ENCODE data around the gene CDH4. TPM values are rescaled to one million over a fixed set of nuclear protein-coding genes. Genes with fewer than 3 reads are reported as not detected.

The CDH4 gene
- total RNA-seq, 1 experiment from 2014 or later = not detected

- ATAC-seq = no peak
Observed at GRCh38 chr20:61451009-61451408, 198.9 kb downstream of the CDH4 start.

DNA sequence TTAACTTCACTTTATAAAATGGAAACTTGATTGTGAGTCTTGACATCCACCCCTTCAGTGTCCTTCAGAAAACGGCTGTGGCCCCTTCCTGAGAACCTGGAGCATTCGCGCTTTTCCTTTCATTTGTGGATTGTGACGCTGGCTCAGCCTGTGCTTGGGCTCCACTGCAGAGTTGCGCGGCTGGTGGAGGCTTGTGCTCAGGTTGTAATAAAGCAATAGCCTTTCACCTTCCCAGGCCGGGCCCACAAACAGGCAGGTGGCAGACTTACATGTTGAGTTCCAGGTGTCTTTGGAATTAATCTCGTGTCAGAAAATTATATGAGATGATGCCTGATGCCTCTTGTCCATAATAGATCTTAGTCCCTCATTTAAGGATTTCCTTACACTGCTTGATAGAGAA is 199.9 kb downstream of the CDH4 start:
- H3K9me3 ChIP-seq (ENCODE audit: control insufficient read depth, insufficient read depth, low read depth, low read length) = no peaks in the 10 kb centered on the region
- no peak overlapping the region for H3K4me3 ChIP-seq (ENCODE audit: low read depth in 2 of 2, low read length in 2 of 2)
- no TSS peak for BruUV-seq (replicated peaks)
- POLR2A ChIA-PET = no interaction called here
- CTCF ChIA-PET = no interaction called here
- DNase-seq (ENCODE audit: low read depth, low spot score) (no peak), ATAC-seq (no peak)
- TF ChIP-seq REST (IDR thresholded peaks at IDR 0.05; ENCODE audit: insufficient read depth in 1 of 2, low read depth in 2 of 2, low read length in 1 of 2) (no peak), CTCF (IDR thresholded peaks at IDR 0.05) (no peak), POLR2AphosphoS5 (IDR thresholded peaks at IDR 0.05; ENCODE audit: low read depth, low read length) (no peak), SIN3A (IDR thresholded peaks at IDR 0.05; ENCODE audit: borderline replicate concordance, insufficient read depth, low read depth, low read length) (no peak), TCF7L2 (IDR thresholded peaks at IDR 0.05; ENCODE audit: low read depth, low read length) (no peak)
- no peaks in the 10 kb centered on the region for H3K36me3 ChIP-seq (ENCODE audit: control insufficient read depth, insufficient read depth, low read length)
- H3K27me3 ChIP-seq (ENCODE audit: control insufficient read depth, insufficient read depth, low read length) = peaks cover 4% of the 10 kb centered on the region
- H3K27ac ChIP-seq (ENCODE audit: low read length) = no peak overlapping the region
- intact Hi-C loops (cut with micrococcal nuclease; ENCODE audit: unreplicated experiment) (no loop called here), in situ Hi-C loops (cut with HindIII; ENCODE audit: low pct_unique_long_range_greater_than_20kb, low sequenced_read_pairs) (no loop called here)
- H3K4me1 ChIP-seq (ENCODE audit: control insufficient read depth, insufficient read depth, low read length) = no peaks in the 10 kb centered on the region

More at GRCh38 chr20:61451009-61451408, 198.9 kb downstream of the CDH4 start:
- no peak overlapping the region for H3K27ac ChIP-seq (ENCODE audit: low read length)
- CTCF ChIA-PET = interaction anchor here (0.6 kb wide), 1 partner anchor 273 kb away, joined by 3 read pairs; no protein-coding TSS in a partner anchor
- no peak for DNase-seq (ENCODE audit: low read depth, low spot score)
- no peak overlapping the region for H3K4me3 ChIP-seq (ENCODE audit: low read depth in 2 of 2, low read length in 2 of 2)
- H3K4me1 ChIP-seq (ENCODE audit: control insufficient read depth, insufficient read depth, low read length) = no peaks in the 10 kb centered on the region
- no peaks in the 10 kb centered on the region for H3K9me3 ChIP-seq (ENCODE audit: control insufficient read depth, insufficient read depth, low read depth, low read length)
- intact Hi-C loops (cut with micrococcal nuclease; ENCODE audit: unreplicated experiment) (no loop called here), in situ Hi-C loops (cut with HindIII; ENCODE audit: low pct_unique_long_range_greater_than_20kb, low sequenced_read_pairs) (no loop called here)
- H3K27me3 ChIP-seq (ENCODE audit: control insufficient read depth, insufficient read depth, low read length) = peaks cover 4% of the 10 kb centered on the region
- no peaks in the 10 kb centered on the region for H3K36me3 ChIP-seq (ENCODE audit: control insufficient read depth, insufficient read depth, low read length)
- no peak for TF ChIP-seq POLR2AphosphoS5 (IDR thresholded peaks at IDR 0.05; ENCODE audit: low read depth, low read length)
- TF ChIP-seq TCF7L2 (IDR thresholded peaks at IDR 0.05; ENCODE audit: low read depth, low read length) = no peak
- TF ChIP-seq REST (IDR thresholded peaks at IDR 0.05; ENCODE audit: insufficient read depth in 1 of 2, low read depth in 2 of 2, low read length in 1 of 2) = no peak
- TF ChIP-seq CTCF (IDR thresholded peaks at IDR 0.05) = no peak
- TF ChIP-seq SIN3A (IDR thresholded peaks at IDR 0.05; ENCODE audit: borderline replicate concordance, insufficient read depth, low read depth, low read length) = no peak
- POLR2A ChIA-PET = no interaction called here
- no TSS peak for BruUV-seq (replicated peaks)
